ENCODE results near the gene IQGAP1. TPM values are rescaled to one million over a fixed set of nuclear protein-coding genes. Genes with fewer than 3 reads are reported as not detected.
"Not testable (repeated sequence)": the region's sequence is repeated elsewhere in the genome, so short reads cannot be mapped to it uniquely, and the experiment has no call there.

Gene IQGAP1
- polyA plus RNA-seq, 2 of the 4 experiments (the other 2 are of a cell fraction): 100 to 168 TPM

DNA sequence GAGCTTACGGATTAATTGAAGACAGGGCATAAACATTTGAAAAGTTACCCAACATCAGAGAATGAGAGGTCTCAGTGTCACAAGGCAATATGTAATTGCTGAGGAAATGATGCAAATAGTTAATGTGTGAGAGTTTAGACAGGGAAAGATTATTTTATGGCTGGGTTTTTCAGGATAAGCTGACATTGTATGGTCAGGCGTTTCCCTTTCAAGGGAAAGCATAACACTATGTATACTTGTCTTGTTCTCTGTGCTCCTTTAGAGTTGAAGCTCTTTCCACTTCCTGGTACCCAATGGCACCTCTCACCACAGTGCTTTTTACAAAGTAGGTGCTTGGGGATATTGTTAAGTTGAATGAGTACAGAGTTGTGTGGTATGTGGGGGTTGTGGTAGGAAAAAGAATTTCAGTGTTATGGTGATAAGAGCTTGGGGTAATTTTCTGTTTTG lies 19.9 kb downstream of the IQGAP1 start:
- DNase-seq (ENCODE audit: low read depth in 1 of 2, low spot score in 1 of 2) (no peak), ATAC-seq (no peak), FAIRE-seq (peak; percentile 61)
- no peak overlapping the region for H3K4me3 ChIP-seq
- no peak for TF ChIP-seq BCL3 (IDR thresholded peaks at IDR 0.05)
- TF ChIP-seq ZSCAN20 (CRISPR knock-in tag; IDR thresholded peaks at IDR 0.05): no peak
- no peak for TF ChIP-seq PBX3 (IDR thresholded peaks at IDR 0.05)
- no peak for TF ChIP-seq MAFK (IDR thresholded peaks at IDR 0.05; ENCODE audit: partially characterized antibody)
- TF ChIP-seq HOXB5 (CRISPR knock-in tag; IDR thresholded peaks at IDR 0.05): no peak
- ChIA-PET POLR2A (interaction anchor here (2.0 kb wide), 1 partner anchor 20 kb away, joined by 6 read pairs; the partner anchor contains the start of gene IQGAP1), CTCF (interaction anchor here (0.8 to 2.0 kb wide), 8 partner anchors 10 to 115 kb away, joined by 3 to 8 read pairs (median 4); no protein-coding TSS in a partner anchor)
- H3K9me3 ChIP-seq: no peaks in the 10 kb centered on the region
- H3K4me1 ChIP-seq: peaks cover 63% of the 10 kb centered on the region
- WGBS (ENCODE audit: missing lambda C conversion rate): 84% methylated on average over 2 of the region's 2 CpGs
- H3K27ac ChIP-seq: 0 out of 6 replicates have a peak overlapping the region, but pooled peaks of 1 of the 2 experiments have one; percentile 3
- H3K4me2 ChIP-seq: 0 out of 3 replicates have a peak overlapping the region, but pooled peaks have one; percentile 1

DNA sequence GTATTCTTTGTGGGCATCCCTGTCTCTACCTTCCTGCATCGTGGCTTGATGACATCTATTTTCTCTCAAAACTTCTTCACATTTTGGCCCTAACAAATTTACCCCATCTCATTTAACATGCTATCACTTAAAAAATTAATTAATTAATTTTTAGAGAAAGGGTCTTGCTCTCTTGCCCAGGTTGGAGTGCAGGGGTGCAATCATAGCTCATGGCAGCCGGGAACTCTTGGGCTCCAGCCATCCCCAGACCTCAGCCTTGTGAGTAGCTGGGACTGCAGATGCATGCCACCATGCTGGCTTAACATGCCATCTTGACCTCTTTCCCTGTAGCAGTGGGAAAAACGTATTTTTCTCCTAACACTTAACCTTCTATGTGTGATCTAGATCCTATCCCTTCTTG lies 20.6 kb downstream of the IQGAP1 start:
- no peak overlapping the region for H3K4me3 ChIP-seq
- no peak overlapping the region for H3K27ac ChIP-seq
- peaks cover 63% of the 10 kb centered on the region for H3K4me1 ChIP-seq
- FAIRE-seq: no peak
- no peak overlapping the region for H3K4me2 ChIP-seq
- ATAC-seq: no peak
- CTCF ChIA-PET: interaction anchor here (1.0 to 1.2 kb wide), 2 partner anchors 14 to 24 kb away, joined by 3 to 4 read pairs; no protein-coding TSS in a partner anchor
- WGBS (ENCODE audit: missing lambda C conversion rate): 89% methylated on average over 3 of the region's 3 CpGs
- no peak for DNase-seq (ENCODE audit: low read depth in 1 of 2, low spot score in 1 of 2)
- POLR2A ChIA-PET: no interaction called here
- TF ChIP-seq CHD4 (IDR thresholded peaks at IDR 0.05; ENCODE audit: borderline replicate concordance): no peak
- no peak for TF ChIP-seq TP53 (CRISPR knock-in tag; IDR thresholded peaks at IDR 0.05)
- no peaks in the 10 kb centered on the region for H3K9me3 ChIP-seq

- H3K27ac ChIP-seq; POLR2A ChIA-PET; H3K4me2 ChIP-seq; FAIRE-seq; H3K4me3 ChIP-seq; ATAC-seq; H3K9me3 ChIP-seq; DNase-seq (ENCODE audit: low read depth in 1 of 2, low spot score in 1 of 2): not testable (repeated sequence)
- H3K4me1 ChIP-seq: peaks cover 68% of the 10 kb centered on the region
- CTCF ChIA-PET: interaction anchor here (0.7 to 1.2 kb wide), 2 partner anchors 23 to 649 kb away, joined by 3 to 4 read pairs; no protein-coding TSS in a partner anchor
- 97% methylated on average over 3 of the region's 3 CpGs for WGBS (ENCODE audit: missing lambda C conversion rate)
Measured at GRCh38 chr15:90409587-90409986, 21.5 kb downstream of the IQGAP1 start.

- H3K4me1 ChIP-seq: peaks cover 70% of the 10 kb centered on the region
- H3K4me3 ChIP-seq; H3K4me2 ChIP-seq; H3K27ac ChIP-seq; ATAC-seq; CTCF ChIA-PET; DNase-seq (ENCODE audit: low read depth in 1 of 2, low spot score in 1 of 2); POLR2A ChIA-PET; H3K9me3 ChIP-seq; FAIRE-seq: not testable (repeated sequence)
- WGBS (ENCODE audit: missing lambda C conversion rate): 94% methylated on average over 4 of the region's 4 CpGs
Measured at GRCh38 chr15:90410316-90410715, 22.3 kb downstream of the IQGAP1 start.

- no peak for DNase-seq (ENCODE audit: low read depth in 1 of 2, low spot score in 1 of 2)
- H3K4me3 ChIP-seq: no peak overlapping the region
- WGBS (ENCODE audit: missing lambda C conversion rate): 94% methylated on average over 2 of the region's 2 CpGs
- FAIRE-seq: no peak
- no peak overlapping the region; the same call in 2 of the 3 replicates for H3K4me2 ChIP-seq
- H3K27ac ChIP-seq: no peak overlapping the region
- ChIA-PET CTCF (interaction anchor here (1.2 to 3.3 kb wide), 3 partner anchors 41 to 219 kb away, joined by 3 to 12 read pairs (median 3); no protein-coding TSS in a partner anchor), POLR2A (no interaction called here)
- no peak for ATAC-seq
- H3K4me1 ChIP-seq: peaks cover 63% of the 10 kb centered on the region
- H3K9me3 ChIP-seq: no peaks in the 10 kb centered on the region
- TF ChIP-seq EHF (CRISPR knock-in tag; IDR thresholded peaks at IDR 0.05) (no peak), MAFK (IDR thresholded peaks at IDR 0.05; ENCODE audit: partially characterized antibody) (no peak), MAX (IDR thresholded peaks at IDR 0.05) (no peak), KDM1A (IDR thresholded peaks at IDR 0.05; ENCODE audit: low read depth) (no peak), CHD2 (IDR thresholded peaks at IDR 0.05; ENCODE audit: low read length, partially characterized antibody) (no peak), EHMT2 (IDR thresholded peaks at IDR 0.05; ENCODE audit: low read depth) (no peak), HOXB5 (CRISPR knock-in tag; IDR thresholded peaks at IDR 0.05) (no peak), POLR2AphosphoS2 (conservative IDR thresholded peaks at IDR 0.05; ENCODE audit: low read length) (no peak), SREBF2 (IDR thresholded peaks at IDR 0.05) (no peak), ESRRA (IDR thresholded peaks at IDR 0.05; ENCODE audit: borderline replicate concordance, low read length) (no peak), TFCP2L1 (CRISPR knock-in tag; IDR thresholded peaks at IDR 0.05) (no peak), CBX2 (IDR thresholded peaks at IDR 0.05; ENCODE audit: borderline replicate concordance, low read depth) (no peak), PBX3 (IDR thresholded peaks at IDR 0.05) (no peak)
- TF ChIP-seq, protein P1, sequence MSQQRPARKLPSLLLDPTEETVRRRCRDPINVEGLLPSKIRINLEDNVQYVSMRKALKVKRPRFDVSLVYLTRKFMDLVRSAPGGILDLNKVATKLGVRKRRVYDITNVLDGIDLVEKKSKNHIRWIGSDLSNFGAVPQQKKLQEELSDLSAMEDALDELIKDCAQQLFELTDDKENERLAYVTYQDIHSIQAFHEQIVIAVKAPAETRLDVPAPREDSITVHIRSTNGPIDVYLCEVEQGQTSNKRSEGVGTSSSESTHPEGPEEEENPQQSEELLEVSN (IDR thresholded peaks at IDR 0.05; ENCODE audit: borderline replicate concordance, low read depth): no peak
- TF ChIP-seq, protein P2, sequence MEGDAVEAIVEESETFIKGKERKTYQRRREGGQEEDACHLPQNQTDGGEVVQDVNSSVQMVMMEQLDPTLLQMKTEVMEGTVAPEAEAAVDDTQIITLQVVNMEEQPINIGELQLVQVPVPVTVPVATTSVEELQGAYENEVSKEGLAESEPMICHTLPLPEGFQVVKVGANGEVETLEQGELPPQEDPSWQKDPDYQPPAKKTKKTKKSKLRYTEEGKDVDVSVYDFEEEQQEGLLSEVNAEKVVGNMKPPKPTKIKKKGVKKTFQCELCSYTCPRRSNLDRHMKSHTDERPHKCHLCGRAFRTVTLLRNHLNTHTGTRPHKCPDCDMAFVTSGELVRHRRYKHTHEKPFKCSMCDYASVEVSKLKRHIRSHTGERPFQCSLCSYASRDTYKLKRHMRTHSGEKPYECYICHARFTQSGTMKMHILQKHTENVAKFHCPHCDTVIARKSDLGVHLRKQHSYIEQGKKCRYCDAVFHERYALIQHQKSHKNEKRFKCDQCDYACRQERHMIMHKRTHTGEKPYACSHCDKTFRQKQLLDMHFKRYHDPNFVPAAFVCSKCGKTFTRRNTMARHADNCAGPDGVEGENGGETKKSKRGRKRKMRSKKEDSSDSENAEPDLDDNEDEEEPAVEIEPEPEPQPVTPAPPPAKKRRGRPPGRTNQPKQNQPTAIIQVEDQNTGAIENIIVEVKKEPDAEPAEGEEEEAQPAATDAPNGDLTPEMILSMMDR (IDR thresholded peaks at IDR 0.05): no peak
Measured at GRCh38 chr15:90411176-90411575, 23.1 kb downstream of the IQGAP1 start.

Data from A549 (cell line).